AG04449 (cell line): Measurements from ENCODE around the gene EYS.
"Not testable (repeated sequence)": the region's sequence is repeated elsewhere in the genome, so short reads cannot be mapped to it uniquely, and the experiment has no call there.

Experiments
- CTCF ChIA-PET: fragments of 350-600 bp; formaldehyde crosslinking; extraction: SDS; loops from one replicate; lab custom pipeline; 2021; ENCODE audit warnings: antibody characterized with exemption; lab: Yijun Ruan, JAX
- POLR2A ChIA-PET: fragments of 400-600, 350-600 bp; formaldehyde crosslinking; extraction: SDS; loops from one replicate; lab custom pipeline; 2020; ENCODE audit warnings: antibody characterized with exemption, inconsistent platforms; lab: Yijun Ruan, JAX
- DNase-seq: peaks from one replicate; pipeline ENCODE4 v3.0.0-alpha.2; 2010; ENCODE audit warnings: low read depth, low spot score
- H3K4me3 ChIP-seq: 2 replicates; pipeline ENCODE4 v1.5.1; 2011; ENCODE audit warnings: low read depth, mild to moderate bottlenecking, control low read depth, low read length
- TF ChIP-seq, protein P1 (sequence below): IDR thresholded peaks from one replicate; pipeline ENCODE4 v1.5.1; 2011; ENCODE audit warnings: mild to moderate bottlenecking, moderate library complexity, low read length, control low read depth, inconsistent platforms; ENCODE audit not compliant: insufficient read depth; ENCODE audit errors: missing control alignments

Gene EYS

DNA sequence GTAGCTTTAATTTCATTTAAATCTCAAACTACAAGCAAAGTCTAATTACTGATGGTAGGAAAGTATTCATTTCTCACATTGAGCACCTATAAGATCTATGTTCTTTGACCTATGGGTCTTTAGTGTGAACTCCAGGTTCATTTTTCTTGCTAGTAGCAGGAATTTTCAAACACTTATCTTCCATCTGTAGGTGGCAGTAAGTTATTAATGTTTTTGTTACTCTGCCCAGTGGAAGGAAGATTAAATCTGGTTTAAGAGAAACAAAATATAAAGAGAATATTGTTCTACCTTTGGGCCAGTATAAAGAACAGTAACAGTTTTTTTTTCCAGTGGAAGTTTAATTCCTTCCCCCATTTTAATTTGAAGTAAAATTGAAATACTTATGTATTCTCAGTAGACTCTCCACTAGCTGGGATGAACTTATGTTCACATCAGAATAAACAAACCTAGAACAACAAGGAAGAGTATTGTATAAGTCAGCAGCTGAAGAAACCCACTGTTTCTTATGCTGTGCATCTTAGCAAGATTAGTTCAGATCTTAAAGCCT lies 1743.2 kb downstream of the EYS start:
- POLR2A ChIA-PET: no interaction called here
- CTCF ChIA-PET: no interaction called here
- TF ChIP-seq, protein P1, sequence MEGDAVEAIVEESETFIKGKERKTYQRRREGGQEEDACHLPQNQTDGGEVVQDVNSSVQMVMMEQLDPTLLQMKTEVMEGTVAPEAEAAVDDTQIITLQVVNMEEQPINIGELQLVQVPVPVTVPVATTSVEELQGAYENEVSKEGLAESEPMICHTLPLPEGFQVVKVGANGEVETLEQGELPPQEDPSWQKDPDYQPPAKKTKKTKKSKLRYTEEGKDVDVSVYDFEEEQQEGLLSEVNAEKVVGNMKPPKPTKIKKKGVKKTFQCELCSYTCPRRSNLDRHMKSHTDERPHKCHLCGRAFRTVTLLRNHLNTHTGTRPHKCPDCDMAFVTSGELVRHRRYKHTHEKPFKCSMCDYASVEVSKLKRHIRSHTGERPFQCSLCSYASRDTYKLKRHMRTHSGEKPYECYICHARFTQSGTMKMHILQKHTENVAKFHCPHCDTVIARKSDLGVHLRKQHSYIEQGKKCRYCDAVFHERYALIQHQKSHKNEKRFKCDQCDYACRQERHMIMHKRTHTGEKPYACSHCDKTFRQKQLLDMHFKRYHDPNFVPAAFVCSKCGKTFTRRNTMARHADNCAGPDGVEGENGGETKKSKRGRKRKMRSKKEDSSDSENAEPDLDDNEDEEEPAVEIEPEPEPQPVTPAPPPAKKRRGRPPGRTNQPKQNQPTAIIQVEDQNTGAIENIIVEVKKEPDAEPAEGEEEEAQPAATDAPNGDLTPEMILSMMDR: no peak
- DNase-seq: no peak
- no peak overlapping the region for H3K4me3 ChIP-seq

DNA sequence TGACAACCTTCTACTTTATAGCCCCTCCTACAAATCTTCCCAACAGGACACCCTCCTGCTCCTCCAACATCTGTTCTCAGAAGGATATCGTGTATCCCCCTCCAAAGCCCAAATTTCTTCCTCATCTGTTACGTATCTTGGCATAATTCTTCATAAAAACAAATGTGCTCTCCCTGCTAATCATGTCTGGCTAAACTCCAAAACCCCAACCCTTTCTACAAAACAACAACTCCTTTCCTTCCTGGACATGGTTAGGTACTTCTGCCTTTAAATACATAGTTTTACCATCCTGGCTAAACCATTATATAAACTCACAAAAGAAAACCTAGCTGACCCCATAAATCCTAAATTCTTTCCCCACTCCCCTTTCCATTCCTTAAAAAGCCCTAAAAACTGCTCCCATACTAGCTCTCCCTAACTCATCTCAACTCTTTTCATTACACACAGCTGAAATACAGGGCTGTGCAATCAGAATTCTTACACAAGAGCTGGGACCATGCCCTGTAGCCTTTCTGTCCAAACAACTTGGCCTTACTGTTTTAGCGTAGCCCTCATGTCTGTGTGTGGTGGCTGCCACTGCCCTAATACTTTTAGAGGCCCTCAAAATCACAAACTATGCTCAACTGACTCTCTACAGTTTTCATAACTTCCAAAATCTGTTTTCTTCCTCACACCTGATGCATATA lies 1753.5 kb downstream of the EYS start:
- CTCF ChIA-PET, DNase-seq, H3K4me3 ChIP-seq, POLR2A ChIA-PET: not testable (repeated sequence)

GRCh38 chr6:63947792-63948529 lies 1759.1 kb downstream of the EYS start:
- DNase-seq: no peak
- no peak overlapping the region for H3K4me3 ChIP-seq
- POLR2A ChIA-PET: no interaction called here
- CTCF ChIA-PET: no interaction called here
- TF ChIP-seq, protein P1: no peak

DNA sequence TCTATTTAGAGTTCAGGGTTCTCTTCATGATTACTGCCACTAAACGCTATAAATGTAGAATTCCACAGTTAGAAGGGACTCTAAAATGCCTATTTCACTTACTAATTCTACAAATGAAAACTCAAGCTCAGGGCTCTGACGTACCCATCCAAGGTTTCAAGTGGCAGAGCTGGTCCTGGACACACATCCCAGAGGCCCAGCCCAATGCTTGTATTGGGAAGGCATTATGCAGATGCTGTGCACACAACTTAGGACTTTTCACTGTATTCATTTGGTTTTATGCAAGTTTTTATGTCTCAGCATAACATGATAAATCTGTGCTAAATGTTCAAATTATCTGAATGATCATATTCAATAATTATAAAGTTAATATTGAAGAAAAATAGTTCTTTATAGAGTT lies 1761.0 kb downstream of the EYS start:
- DNase-seq: no peak
- TF ChIP-seq, protein P1: no peak
- no peak overlapping the region for H3K4me3 ChIP-seq
- ChIA-PET POLR2A (no interaction called here), CTCF (no interaction called here)

DNA sequence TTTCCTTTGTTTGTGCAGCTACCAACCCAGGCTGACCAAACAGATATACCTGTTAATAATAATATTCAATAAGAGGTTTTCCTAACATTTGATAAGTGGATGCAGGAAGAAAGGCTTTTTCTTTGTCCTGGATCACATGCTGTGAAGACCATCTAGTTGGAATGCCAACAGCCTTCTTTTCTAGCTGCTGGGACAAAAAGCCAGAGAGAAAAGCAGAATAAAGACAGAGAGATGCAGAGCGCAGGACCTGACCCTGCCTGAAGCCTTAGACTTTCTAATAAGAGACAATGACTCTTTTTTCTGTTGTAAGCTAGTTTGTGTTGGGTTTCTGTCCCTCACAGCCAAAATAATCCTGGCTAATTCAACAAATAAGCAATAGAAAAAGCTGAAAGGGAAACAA lies 1763.2 kb downstream of the EYS start:
- no peak for DNase-seq
- no peak overlapping the region for H3K4me3 ChIP-seq
- POLR2A ChIA-PET: no interaction called here
- CTCF ChIA-PET: no interaction called here
- TF ChIP-seq, protein P1: no peak

GRCh38 chr6:63941747-63942470 lies 1765.1 kb downstream of the EYS start:
- H3K4me3 ChIP-seq: no peak overlapping the region
- DNase-seq: no peak
- TF ChIP-seq, protein P1: no peak
- ChIA-PET CTCF (no interaction called here), POLR2A (no interaction called here)
